B cell (primary cell): ENCODE results near the gene EGFLAM. TPM values are rescaled to one million over a fixed set of nuclear protein-coding genes. Genes with fewer than 3 reads are reported as not detected.

Experiments used
- ATAC-seq: fragments of 200-7000 bp; cut with Tn5 transposase; one replicate; pipeline ENCODE4 v1.10.0; 2021; ENCODE audit warnings: low read depth, mild to moderate bottlenecking, moderate number of reproducible peaks, moderate library complexity
- CTCF ChIA-PET: fragments of 350-600 bp; sonication (Branson Sonifier 250); formaldehyde crosslinking; loops from one replicate; lab custom pipeline; 2021; ENCODE audit warnings: antibody characterized with exemption, inconsistent platforms; lab: Charles Lee
- POLR2A ChIA-PET: fragments of 350-600 bp; sonication (Branson Sonifier 250); formaldehyde crosslinking; loops from one replicate; lab custom pipeline; 2021; ENCODE audit warnings: antibody characterized with exemption; lab: Charles Lee
- DNase-seq: peaks from one replicate; pipeline ENCODE4 v3.0.0; 2013
- H2AFZ ChIP-seq: 2 replicates; pipeline ENCODE4 v1.6.1; 2012; ENCODE audit warnings: mild to moderate bottlenecking, low read depth, low read length; ENCODE audit not compliant: insufficient read depth, poor library complexity, severe bottlenecking
- H3K27ac ChIP-seq, 2 donors: 1 replicate in 1 of 2; 2 replicates in 1 of 2; pipeline ENCODE4 v1.5.1; 2012 to 2013; ENCODE audit warnings: low read length in 2 of 2, mild to moderate bottlenecking in 2 of 2, moderate library complexity in 1 of 2
- H3K27me3 ChIP-seq, 4 experiments: fragments of 200-600 bp in 1 of 4; sonication (generic) in 1 of 4; replicated peaks in 1 of 4; 1 replicate in 2 of 4; 2 replicates in 2 of 4; pipeline versions ENCODE4 v1.6.1 to v1.7.0; 2013 to 2016; ENCODE audit warnings: low read length in 3 of 4, mild to moderate bottlenecking in 2 of 4, mixed read lengths in 1 of 4, moderate library complexity in 1 of 4; ENCODE audit not compliant: insufficient read depth in 4 of 4, control insufficient read depth in 3 of 4; ENCODE audit errors: control extremely low read depth in 1 of 4
- H3K36me3 ChIP-seq, 2 experiments: replicated peaks in 1 of 2; 1 replicate in 1 of 2; 2 replicates in 1 of 2; pipeline versions ENCODE4 v1.6.1 to v1.7.1; 2013; ENCODE audit warnings: low read length in 1 of 2; ENCODE audit not compliant: insufficient read depth in 2 of 2, control insufficient read depth in 1 of 2; ENCODE audit errors: control extremely low read depth in 1 of 2, extremely low read depth in 1 of 2
- H3K4me1 ChIP-seq, 2 donors: fragments of 200-600 bp in 1 of 2; sonication (generic) in 1 of 2; 1 replicate in 1 of 2; 2 replicates in 1 of 2; pipeline versions ENCODE4 v1.5.1 to v1.6.1; 2013 to 2017; ENCODE audit warnings: low read length in 2 of 2; ENCODE audit not compliant: control insufficient read depth in 2 of 2, insufficient read depth in 2 of 2
- H3K4me2 ChIP-seq: replicated peaks from 2 replicates; pipeline ENCODE3; 2012; ENCODE audit warnings: mild to moderate bottlenecking, low read depth, low read length; ENCODE audit not compliant: poor library complexity, severe bottlenecking
- H3K4me3 ChIP-seq, 5 experiments: fragments of 200-600 bp in 1 of 5; sonication (generic) in 1 of 5; 1 replicate in 3 of 5; 2 replicates in 2 of 5; pipeline versions ENCODE4 v1.5.1 to v1.7.0; 2011 to 2016; ENCODE audit warnings: low read length in 4 of 5, mild to moderate bottlenecking in 4 of 5, low read depth in 2 of 5, control low read depth in 1 of 5, moderate library complexity in 1 of 5; ENCODE audit not compliant: insufficient read depth in 1 of 5; ENCODE audit errors: control extremely low read depth in 1 of 5, extremely low read depth in 1 of 5
- H3K79me2 ChIP-seq: fragments of 200-600 bp; sonication (generic); one replicate; pipeline ENCODE4 v1.6.0; 2016; ENCODE audit warnings: low read length; ENCODE audit not compliant: control insufficient read depth, insufficient read depth
- H3K9ac ChIP-seq: fragments of 200-600 bp; sonication (generic); 2 replicates; pipeline ENCODE4 v1.6.1; 2017; ENCODE audit warnings: mild to moderate bottlenecking, low read length, moderate library complexity
- H3K9me3 ChIP-seq, 3 donors: one replicate each; pipeline versions ENCODE4 v1.6.1 to v1.7.1; 2013; ENCODE audit warnings: low read length in 2 of 3; ENCODE audit not compliant: control insufficient read depth in 2 of 3, insufficient read depth in 1 of 3; ENCODE audit errors: control extremely low read depth in 1 of 3
- H4K20me1 ChIP-seq: 2 replicates; pipeline ENCODE4 v1.6.0; 2012; ENCODE audit warnings: mild to moderate bottlenecking, low read length; ENCODE audit not compliant: insufficient read depth, control insufficient read depth, poor library complexity, severe bottlenecking
- H3K27ac Mint-ChIP-seq: one replicate; pipeline ENCODE4 v1.8.0; 2021; ENCODE audit warnings: mixed read lengths
- H3K27me3 Mint-ChIP-seq: one replicate; pipeline ENCODE4 v1.8.0; 2021; ENCODE audit warnings: mixed read lengths
- H3K4me1 Mint-ChIP-seq: one replicate; pipeline ENCODE4 v1.8.0; 2021; ENCODE audit warnings: mixed read lengths
- H3K4me3 Mint-ChIP-seq: one replicate; pipeline ENCODE4 v1.8.0; 2021; ENCODE audit warnings: mixed read lengths
- H3K9me3 Mint-ChIP-seq: one replicate; pipeline ENCODE4 v1.8.0; 2022; ENCODE audit warnings: mixed read lengths; ENCODE audit not compliant: insufficient read depth
- EZH2 ChIP-seq: IDR thresholded peaks from 2 replicates; pipeline ENCODE4 v1.6.1; 2012; ENCODE audit warnings: borderline replicate concordance, low read depth, mild to moderate bottlenecking, moderate library complexity, low read length; ENCODE audit not compliant: insufficient read depth, poor library complexity, severe bottlenecking
- WGBS: methylation state at CpG from one replicate; pipeline ENCODE4 v1.1.5; 2013; ENCODE audit warnings: missing lambda C conversion rate; ENCODE audit not compliant: insufficient coverage; 5-methylcytosine and 5-hydroxymethylcytosine counted together
- intact Hi-C: fragments of 100-400 bp; cut with micrococcal nuclease; formaldehyde crosslinking; loops from one replicate; pipeline ENCODE4 v1.10.0; 2022
- polyA plus RNA-seq: library from polyadenylated mRNA; depleted of rRNA; stranded (reverse); fragments of >200 nt; gene quantifications from 2 replicates; pipeline ENCODE4 v1.2.3, GENCODE V29; 2012
- total RNA-seq, 2 donors: library from RNA; stranded (reverse); fragments of 120-200 nt in 1 of 2; gene quantifications; 1 replicate in 1 of 2; 2 replicates in 1 of 2; pipeline versions ENCODE4 v1.2.3 to v1.2.4, GENCODE V29; 2013 to 2022
- TF ChIP-seq, protein P1 (sequence below): fragments of 200-600 bp; IDR thresholded peaks from one replicate; pipeline ENCODE4 v1.8.0; 2022; ENCODE audit warnings: antibody characterized with exemption, mild to moderate bottlenecking

The EGFLAM gene
- total and polyA plus RNA-seq, 2 donors (not counting 1 experiment from before 2014, with no cell fraction given): not detected

DNA sequence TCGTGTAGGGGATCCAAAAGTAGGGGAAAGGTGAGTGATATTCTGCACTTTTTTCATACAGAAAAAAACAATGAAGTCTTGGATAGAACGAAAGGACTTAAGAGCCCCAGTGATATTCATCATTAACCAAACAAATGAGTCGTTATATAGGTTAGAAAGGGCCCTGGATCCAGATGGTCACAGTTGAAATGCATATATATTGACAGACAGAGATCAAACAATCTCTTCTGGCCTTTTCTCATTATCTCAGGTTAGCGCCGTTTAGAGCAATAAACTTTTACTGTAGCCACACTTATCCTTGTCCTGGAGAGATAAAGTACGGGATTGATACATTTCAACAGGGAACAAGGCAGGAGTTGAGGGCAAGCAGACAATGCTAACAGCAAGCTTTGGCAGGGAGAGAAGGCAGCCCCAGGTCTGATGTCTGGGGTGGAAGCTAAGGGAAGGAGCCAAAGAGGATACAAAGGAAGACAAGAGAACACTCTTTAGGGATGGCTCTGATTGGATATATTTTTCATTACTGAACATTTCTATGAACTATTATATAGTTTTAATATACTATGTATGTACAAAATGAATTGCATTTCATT is 221.1 kb downstream of the EGFLAM start:
- DNase-seq: no peak
- H3K79me2 ChIP-seq: no peaks in the 10 kb centered on the region
- no CpG with 5 or more reads among the region's 6 CpGs for WGBS
- H3K36me3 ChIP-seq: no peaks in the 10 kb centered on the region
- no peaks in the 10 kb centered on the region for H4K20me1 ChIP-seq
- ATAC-seq: no peak
- intact Hi-C loops: no loop called here
- H3K27me3 Mint-ChIP-seq: peaks cover 48% of the 10 kb centered on the region
- no peak overlapping the region for H3K4me2 ChIP-seq
- H3K27ac ChIP-seq: no peak overlapping the region
- H3K27ac Mint-ChIP-seq: no peak overlapping the region
- no peak overlapping the region for H3K9ac ChIP-seq
- no peaks in the 10 kb centered on the region for H3K4me1 ChIP-seq
- H3K4me1 Mint-ChIP-seq: no peaks in the 10 kb centered on the region
- H3K9me3 Mint-ChIP-seq: no peaks in the 10 kb centered on the region
- no peak overlapping the region for H3K4me3 ChIP-seq
- TF ChIP-seq, protein P1, sequence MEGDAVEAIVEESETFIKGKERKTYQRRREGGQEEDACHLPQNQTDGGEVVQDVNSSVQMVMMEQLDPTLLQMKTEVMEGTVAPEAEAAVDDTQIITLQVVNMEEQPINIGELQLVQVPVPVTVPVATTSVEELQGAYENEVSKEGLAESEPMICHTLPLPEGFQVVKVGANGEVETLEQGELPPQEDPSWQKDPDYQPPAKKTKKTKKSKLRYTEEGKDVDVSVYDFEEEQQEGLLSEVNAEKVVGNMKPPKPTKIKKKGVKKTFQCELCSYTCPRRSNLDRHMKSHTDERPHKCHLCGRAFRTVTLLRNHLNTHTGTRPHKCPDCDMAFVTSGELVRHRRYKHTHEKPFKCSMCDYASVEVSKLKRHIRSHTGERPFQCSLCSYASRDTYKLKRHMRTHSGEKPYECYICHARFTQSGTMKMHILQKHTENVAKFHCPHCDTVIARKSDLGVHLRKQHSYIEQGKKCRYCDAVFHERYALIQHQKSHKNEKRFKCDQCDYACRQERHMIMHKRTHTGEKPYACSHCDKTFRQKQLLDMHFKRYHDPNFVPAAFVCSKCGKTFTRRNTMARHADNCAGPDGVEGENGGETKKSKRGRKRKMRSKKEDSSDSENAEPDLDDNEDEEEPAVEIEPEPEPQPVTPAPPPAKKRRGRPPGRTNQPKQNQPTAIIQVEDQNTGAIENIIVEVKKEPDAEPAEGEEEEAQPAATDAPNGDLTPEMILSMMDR: no peak
- no peak for TF ChIP-seq EZH2
- no peaks in the 10 kb centered on the region for H3K9me3 ChIP-seq
- no peak overlapping the region for H2AFZ ChIP-seq
- CTCF ChIA-PET: interaction anchor here (2.4 kb wide), 1 partner anchor 38 kb away, joined by 7 read pairs; no protein-coding TSS in a partner anchor
- POLR2A ChIA-PET: no interaction called here
- peaks cover 0 to 20% (median 4%) of the 10 kb centered on the region in 4 experiments for H3K27me3 ChIP-seq
- H3K4me3 Mint-ChIP-seq: no peak overlapping the region

GRCh38 chr5:38483805-38484398 is 225.5 kb downstream of the EGFLAM start:
- Histone ChIP-seq H3K4me3 (no peak overlapping the region), H3K27me3 (peaks cover 0 to 15% (median 9%) of the 10 kb centered on the region in 4 experiments), H3K4me1 (no peaks in the 10 kb centered on the region), H4K20me1 (no peaks in the 10 kb centered on the region), H3K9me3 (peaks cover 0 to 3% (median 0%) of the 10 kb centered on the region in 3 donors), H3K27ac (no peak overlapping the region), H3K9ac (no peak overlapping the region), H3K36me3 (no peaks in the 10 kb centered on the region), H3K4me2 (no peak overlapping the region), H3K79me2 (no peaks in the 10 kb centered on the region), H2AFZ (no peak overlapping the region)
- Mint-ChIP-seq H3K9me3 (no peaks in the 10 kb centered on the region), H3K4me3 (no peak overlapping the region), H3K4me1 (no peaks in the 10 kb centered on the region), H3K27ac (no peak overlapping the region), H3K27me3 (peaks cover 56% of the 10 kb centered on the region)
- POLR2A ChIA-PET: no interaction called here
- intact Hi-C loops: no loop called here
- CTCF ChIA-PET: no interaction called here
- 93% methylated on average over 9 of the region's 10 CpGs for WGBS
- TF ChIP-seq, protein P1: no peak
- TF ChIP-seq EZH2: no peak
- no peak for ATAC-seq
- no peak for DNase-seq
